ENCODE measurements around the gene DAB1.

DAB1 gene

DNA sequence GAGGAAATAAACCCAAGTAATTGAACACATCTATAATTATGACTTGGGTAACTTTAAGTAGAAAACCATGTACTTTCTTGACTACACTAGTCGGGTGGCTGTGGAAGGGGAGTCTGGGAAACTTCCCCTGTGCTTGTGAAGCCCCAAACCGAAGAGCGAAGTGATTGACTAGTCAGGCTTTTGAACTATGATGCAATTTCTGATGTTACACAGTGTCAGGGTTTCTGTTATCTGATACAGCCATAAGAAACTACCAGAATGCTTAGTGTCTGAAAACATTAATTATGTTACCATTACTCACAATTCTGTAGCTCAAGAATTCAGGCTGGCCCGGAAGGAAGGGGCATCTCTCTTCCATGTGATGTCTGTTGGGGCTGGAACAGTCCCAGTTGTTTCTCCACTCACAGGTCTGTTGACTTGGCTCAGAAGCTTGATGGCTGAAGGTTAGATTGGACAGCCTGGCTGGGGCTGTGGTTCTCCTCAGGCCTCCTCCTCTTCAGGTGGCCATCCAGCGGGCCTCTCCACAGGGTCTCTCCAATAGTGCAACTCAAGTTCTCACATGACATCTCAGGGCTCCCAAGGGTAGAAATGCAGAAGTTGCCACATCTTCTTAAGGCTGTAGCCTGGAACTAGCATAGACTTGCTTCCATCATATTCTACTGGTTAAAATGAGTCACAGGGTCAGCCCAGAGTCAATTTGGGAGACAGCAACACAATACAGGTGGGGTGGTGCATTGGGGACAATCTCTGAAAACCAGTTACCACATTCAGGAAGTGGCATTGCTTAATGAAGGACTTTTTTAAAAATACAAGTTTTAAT lies 449.7 kb downstream of the DAB1 start:
- no peak overlapping the region for H3K4me3 ChIP-seq (replicated peaks; ENCODE audit: low read depth, low read length)
- DNase-seq (ENCODE audit: extremely low read depth, low read depth): no peak
- TF ChIP-seq, protein P1, sequence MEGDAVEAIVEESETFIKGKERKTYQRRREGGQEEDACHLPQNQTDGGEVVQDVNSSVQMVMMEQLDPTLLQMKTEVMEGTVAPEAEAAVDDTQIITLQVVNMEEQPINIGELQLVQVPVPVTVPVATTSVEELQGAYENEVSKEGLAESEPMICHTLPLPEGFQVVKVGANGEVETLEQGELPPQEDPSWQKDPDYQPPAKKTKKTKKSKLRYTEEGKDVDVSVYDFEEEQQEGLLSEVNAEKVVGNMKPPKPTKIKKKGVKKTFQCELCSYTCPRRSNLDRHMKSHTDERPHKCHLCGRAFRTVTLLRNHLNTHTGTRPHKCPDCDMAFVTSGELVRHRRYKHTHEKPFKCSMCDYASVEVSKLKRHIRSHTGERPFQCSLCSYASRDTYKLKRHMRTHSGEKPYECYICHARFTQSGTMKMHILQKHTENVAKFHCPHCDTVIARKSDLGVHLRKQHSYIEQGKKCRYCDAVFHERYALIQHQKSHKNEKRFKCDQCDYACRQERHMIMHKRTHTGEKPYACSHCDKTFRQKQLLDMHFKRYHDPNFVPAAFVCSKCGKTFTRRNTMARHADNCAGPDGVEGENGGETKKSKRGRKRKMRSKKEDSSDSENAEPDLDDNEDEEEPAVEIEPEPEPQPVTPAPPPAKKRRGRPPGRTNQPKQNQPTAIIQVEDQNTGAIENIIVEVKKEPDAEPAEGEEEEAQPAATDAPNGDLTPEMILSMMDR (IDR thresholded peaks at IDR 0.05; ENCODE audit: low read depth, low read length, missing control alignments): no peak

DNA sequence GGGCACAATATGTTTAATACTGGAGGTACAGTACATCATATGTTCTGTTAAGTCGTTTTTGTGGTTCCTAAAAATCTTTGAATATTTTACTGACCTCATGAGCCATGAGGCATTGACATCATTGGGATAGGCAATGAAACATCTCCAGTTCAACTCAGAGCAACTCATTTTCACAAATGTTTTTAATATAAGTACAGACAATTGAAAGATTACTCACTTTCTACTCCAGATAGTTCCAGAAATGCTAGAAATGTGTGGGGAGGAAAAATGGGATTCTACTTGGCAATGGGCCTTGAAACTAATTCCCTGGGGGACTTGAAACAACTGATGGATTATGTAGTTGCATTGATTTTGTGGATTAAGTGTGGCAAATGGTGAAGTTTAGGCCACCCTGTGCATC lies 450.9 kb downstream of the DAB1 start:
- no peak overlapping the region for H3K4me3 ChIP-seq (replicated peaks; ENCODE audit: low read depth, low read length)
- no peak for DNase-seq (ENCODE audit: extremely low read depth, low read depth)
- TF ChIP-seq, protein P1 (IDR thresholded peaks at IDR 0.05; ENCODE audit: low read depth, low read length, missing control alignments): no peak

DNA sequence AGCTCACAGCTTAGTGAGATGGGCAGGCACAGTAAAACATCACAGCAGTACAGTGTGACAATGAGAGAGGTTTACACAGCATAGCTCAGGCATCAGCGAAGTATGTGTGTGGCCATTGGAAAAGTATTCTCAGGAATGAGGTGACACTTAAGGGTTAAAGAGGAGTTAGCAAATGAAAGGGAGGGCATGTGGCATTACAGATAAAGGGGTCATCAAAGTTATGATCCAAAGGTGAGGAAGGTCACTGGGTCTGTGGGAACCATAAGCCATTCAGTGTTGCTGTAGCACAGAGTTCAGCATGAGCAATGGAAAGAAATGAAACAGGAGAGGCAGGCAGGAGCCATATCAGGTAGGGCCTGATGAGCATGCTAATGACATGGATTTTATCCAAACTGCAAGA lies 453.6 kb downstream of the DAB1 start:
- TF ChIP-seq, protein P1 (IDR thresholded peaks at IDR 0.05; ENCODE audit: low read depth, low read length, missing control alignments): no peak
- DNase-seq (ENCODE audit: extremely low read depth, low read depth): no peak
- H3K4me3 ChIP-seq (replicated peaks; ENCODE audit: low read depth, low read length): no peak overlapping the region

DNA sequence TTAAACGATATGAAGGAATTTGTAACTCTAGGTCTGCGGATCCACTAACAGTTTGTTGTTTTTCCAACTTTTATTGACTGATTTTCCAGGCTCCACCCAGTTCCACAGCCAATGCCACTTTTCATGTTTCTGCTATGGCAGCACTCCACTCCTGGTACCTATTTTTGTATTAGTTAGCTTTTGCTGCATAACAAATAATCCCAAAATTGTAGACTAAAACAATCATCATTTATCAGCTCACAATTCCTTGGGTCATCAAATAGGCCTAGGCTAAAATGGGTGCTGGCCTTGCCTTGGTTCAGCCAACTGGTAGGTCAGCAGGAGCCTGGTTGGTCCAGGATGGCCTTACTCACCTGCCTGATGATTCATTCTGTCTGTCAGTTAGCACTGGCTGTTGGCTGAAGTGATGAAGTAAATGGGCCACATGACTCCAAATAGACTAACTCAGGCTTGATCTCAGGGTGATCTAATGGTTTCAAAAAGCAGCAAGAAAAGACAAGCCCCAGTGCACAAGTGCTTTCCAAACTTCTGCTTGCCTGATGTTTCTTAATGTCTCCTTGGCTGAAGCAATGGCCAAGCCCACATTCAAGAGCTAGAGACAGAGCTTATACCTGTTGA lies 454.9 kb downstream of the DAB1 start:
- TF ChIP-seq, protein P1 (IDR thresholded peaks at IDR 0.05; ENCODE audit: low read depth, low read length, missing control alignments): no peak
- DNase-seq (ENCODE audit: extremely low read depth, low read depth): no peak
- no peak overlapping the region for H3K4me3 ChIP-seq (replicated peaks; ENCODE audit: low read depth, low read length)

DNA sequence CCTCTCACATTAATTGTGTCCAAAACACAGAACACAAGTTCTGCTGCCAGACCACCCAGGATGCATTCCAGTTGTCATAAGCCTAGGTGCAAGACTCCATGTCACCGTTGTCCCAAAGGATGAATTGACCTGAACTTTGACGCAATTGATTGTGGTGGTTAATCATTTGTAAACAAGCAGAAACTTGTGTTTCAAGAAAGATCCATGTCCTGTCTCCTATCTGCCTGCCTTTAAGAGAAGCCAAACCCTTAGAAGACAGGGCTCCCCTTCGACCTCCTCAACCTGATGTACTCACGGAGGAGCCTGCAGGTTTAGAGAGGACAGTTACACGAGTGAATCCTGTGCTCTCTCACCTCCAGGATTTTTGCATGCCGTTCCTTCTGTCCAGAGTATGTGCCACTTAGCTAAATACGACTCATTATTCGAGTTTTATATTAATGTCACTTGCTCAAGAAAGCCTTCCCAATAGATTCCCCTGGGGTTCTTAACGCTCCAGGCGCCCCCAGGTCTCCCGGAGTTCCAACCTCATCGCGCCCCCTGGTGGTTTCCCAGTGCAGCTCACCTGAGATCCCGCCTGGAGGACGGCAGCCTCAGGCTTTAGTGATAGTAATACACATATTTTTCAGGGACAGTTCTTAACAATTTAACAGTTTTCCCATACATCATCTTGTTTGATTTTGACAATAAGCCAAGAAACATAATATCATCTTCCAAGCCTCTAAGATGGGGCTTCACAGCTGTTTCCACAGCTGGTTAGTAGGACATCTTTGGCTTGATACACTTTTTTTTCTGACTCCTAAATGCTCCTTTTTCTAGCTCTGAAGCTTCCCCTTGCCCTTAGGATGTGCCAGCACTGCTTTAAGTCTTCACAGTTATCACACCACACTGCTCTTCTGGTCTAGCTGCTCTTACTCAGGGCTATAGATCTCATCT lies 455.7 kb downstream of the DAB1 start:
- TF ChIP-seq, protein P1 (IDR thresholded peaks at IDR 0.05; ENCODE audit: low read depth, low read length, missing control alignments): peak; percentile 74
- DNase-seq (ENCODE audit: extremely low read depth, low read depth): no peak
- no peak overlapping the region for H3K4me3 ChIP-seq (replicated peaks; ENCODE audit: low read depth, low read length)

DNA sequence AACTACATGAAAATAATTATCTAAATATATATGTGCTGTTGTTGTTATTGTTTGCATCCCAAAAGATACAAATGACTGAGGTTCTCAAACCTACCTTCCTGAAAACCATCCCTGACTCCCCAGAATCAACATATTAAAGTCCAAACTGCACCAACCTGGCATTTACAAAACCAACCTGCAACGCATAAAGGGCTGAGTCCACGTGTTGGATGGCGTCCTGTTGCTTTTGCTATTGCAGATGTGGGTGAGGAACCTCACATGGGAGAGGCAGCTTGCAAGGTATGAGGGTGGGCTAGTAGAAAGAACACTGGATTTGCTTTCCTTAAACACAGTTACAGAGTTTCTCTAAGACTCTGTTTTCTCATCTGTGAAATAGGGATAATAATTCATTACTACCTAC lies 456.5 kb downstream of the DAB1 start:
- TF ChIP-seq, protein P1 (IDR thresholded peaks at IDR 0.05; ENCODE audit: low read depth, low read length, missing control alignments): no peak
- H3K4me3 ChIP-seq (replicated peaks; ENCODE audit: low read depth, low read length): no peak overlapping the region
- DNase-seq (ENCODE audit: extremely low read depth, low read depth): no peak
